ENCODE data around the gene SYTL1. TPM values are rescaled to one million over a fixed set of nuclear protein-coding genes. Genes with fewer than 3 reads are reported as not detected.

Gene SYTL1
- polyA plus RNA-seq, 1 donor from 2014 or later: not detected

DNA sequence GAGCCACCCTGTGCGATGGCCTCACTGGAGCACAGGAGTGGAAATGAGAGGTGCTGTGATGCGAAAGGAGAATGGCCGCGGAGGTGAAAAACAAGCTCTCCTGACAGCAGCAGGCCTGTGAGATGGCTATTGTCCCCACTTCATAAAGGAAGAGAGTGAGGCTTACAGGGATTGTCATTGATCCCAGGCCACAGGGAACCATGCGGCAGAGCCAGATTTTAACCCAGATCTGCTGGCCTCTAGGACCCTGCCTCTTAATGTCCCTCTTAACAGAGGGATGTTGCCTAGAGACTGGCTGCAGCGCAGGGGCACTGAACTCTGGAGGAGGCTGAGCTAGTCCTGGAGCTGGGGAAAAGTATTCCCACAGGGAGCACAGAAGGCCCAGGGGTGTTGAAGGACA, 3.1 kb upstream of the SYTL1 start:
- H2AFZ ChIP-seq (ENCODE audit: low read depth, low read length): no peak overlapping the region
- no peak overlapping the region for H3K27ac ChIP-seq (ENCODE audit: low read length)
- no peak overlapping the region for H3K4me3 ChIP-seq (ENCODE audit: low read length)
- no peaks in the 10 kb centered on the region for H3K9me3 ChIP-seq (ENCODE audit: low read length)
- H3K9me2 ChIP-seq (ENCODE audit: insufficient read depth, low read length): no peaks in the 10 kb centered on the region
- no peaks in the 10 kb centered on the region for H3K79me2 ChIP-seq (replicated peaks; ENCODE audit: insufficient read depth, low read length)
- H3K27me3 ChIP-seq (ENCODE audit: insufficient read depth, low read depth, low read length): no peaks in the 10 kb centered on the region
- H4K20me1 ChIP-seq (ENCODE audit: insufficient read depth): no peaks in the 10 kb centered on the region
- no peaks in the 10 kb centered on the region for H3K36me3 ChIP-seq (ENCODE audit: insufficient read depth, low read length)
- no peak overlapping the region for H3K9ac ChIP-seq (ENCODE audit: low read length)
- no peak overlapping the region for H3K4me2 ChIP-seq (ENCODE audit: low read length)
- no peaks in the 10 kb centered on the region for H3F3A ChIP-seq (ENCODE audit: insufficient read depth, low read length, poor library complexity, severe bottlenecking)
- TF ChIP-seq REST (IDR thresholded peaks at IDR 0.05; ENCODE audit: borderline replicate concordance): no peak
- no peak for TF ChIP-seq POLR2AphosphoS5 (IDR thresholded peaks at IDR 0.05)
- TF ChIP-seq MXI1 (conservative IDR thresholded peaks at IDR 0.05; ENCODE audit: poor library complexity, severe bottlenecking): no peak
- TF ChIP-seq RAD21 (conservative IDR thresholded peaks at IDR 0.05): no peak
- no peak for TF ChIP-seq TAF1 (IDR thresholded peaks at IDR 0.05; ENCODE audit: low read depth)
- TF ChIP-seq EZH2 (IDR thresholded peaks at IDR 0.05; ENCODE audit: borderline replicate concordance, insufficient read depth, low read length, poor library complexity, severe bottlenecking): no peak
- no peak for TF ChIP-seq EP300 (conservative IDR thresholded peaks at IDR 0.05; ENCODE audit: poor library complexity, severe bottlenecking)
- TF ChIP-seq SMC3 (conservative IDR thresholded peaks at IDR 0.05; ENCODE audit: poor library complexity): no peak
- TF ChIP-seq CTCF (IDR thresholded peaks at IDR 0.05; ENCODE audit: poor library complexity, severe bottlenecking): no peak

GRCh38 chr1:27339213-27339612, 2.6 kb upstream of the SYTL1 start:
- Histone ChIP-seq H3F3A (ENCODE audit: insufficient read depth, low read length, poor library complexity, severe bottlenecking) (no peaks in the 10 kb centered on the region), H3K4me2 (ENCODE audit: low read length) (no peak overlapping the region), H3K27ac (ENCODE audit: low read length) (no peak overlapping the region), H4K20me1 (ENCODE audit: insufficient read depth) (no peaks in the 10 kb centered on the region), H3K9ac (ENCODE audit: low read length) (no peak overlapping the region), H2AFZ (ENCODE audit: low read depth, low read length) (no peak overlapping the region), H3K79me2 (replicated peaks; ENCODE audit: insufficient read depth, low read length) (no peaks in the 10 kb centered on the region), H3K9me2 (ENCODE audit: insufficient read depth, low read length) (no peaks in the 10 kb centered on the region), H3K36me3 (ENCODE audit: insufficient read depth, low read length) (no peaks in the 10 kb centered on the region), H3K4me3 (ENCODE audit: low read length) (no peak overlapping the region), H3K9me3 (ENCODE audit: low read length) (no peaks in the 10 kb centered on the region), H3K27me3 (ENCODE audit: insufficient read depth, low read depth, low read length) (no peaks in the 10 kb centered on the region)
- no peak for TF ChIP-seq EP300 (conservative IDR thresholded peaks at IDR 0.05; ENCODE audit: poor library complexity, severe bottlenecking)
- no peak for TF ChIP-seq MXI1 (conservative IDR thresholded peaks at IDR 0.05; ENCODE audit: poor library complexity, severe bottlenecking)
- TF ChIP-seq EZH2 (IDR thresholded peaks at IDR 0.05; ENCODE audit: borderline replicate concordance, insufficient read depth, low read length, poor library complexity, severe bottlenecking): no peak
- no peak for TF ChIP-seq REST (IDR thresholded peaks at IDR 0.05; ENCODE audit: borderline replicate concordance)
- TF ChIP-seq CTCF (IDR thresholded peaks at IDR 0.05; ENCODE audit: poor library complexity, severe bottlenecking): no peak
- no peak for TF ChIP-seq RAD21 (conservative IDR thresholded peaks at IDR 0.05)
- TF ChIP-seq SMC3 (conservative IDR thresholded peaks at IDR 0.05; ENCODE audit: poor library complexity): no peak
- no peak for TF ChIP-seq POLR2AphosphoS5 (IDR thresholded peaks at IDR 0.05)
- TF ChIP-seq TAF1 (IDR thresholded peaks at IDR 0.05; ENCODE audit: low read depth): no peak

Data from neural cell (in vitro differentiated cells).